GM15510 (cell line): Measurements from ENCODE around the gene KIRREL3.

ENCODE experiments used
- POLR2A ChIP-seq: IDR thresholded peaks from 3 replicates; pipeline ENCODE4 v1.6.1; 2011; ENCODE audit warnings: borderline replicate concordance; ENCODE audit not compliant: insufficient read length; ENCODE audit errors: extremely low read depth

KIRREL3 gene

GRCh38 chr11:126633330-126633729 lies 367.2 kb downstream of the KIRREL3 start:
- TF ChIP-seq POLR2A = no peak

- no peak for TF ChIP-seq POLR2A
Observed at GRCh38 chr11:126630893-126631798, 369.4 kb downstream of the KIRREL3 start.

- no peak for TF ChIP-seq POLR2A
Observed at GRCh38 chr11:126630488-126630887, 370.1 kb downstream of the KIRREL3 start.

GRCh38 chr11:126628790-126629621 lies 371.6 kb downstream of the KIRREL3 start:
- no peak for TF ChIP-seq POLR2A

- TF ChIP-seq POLR2A = no peak
Observed at GRCh38 chr11:126628450-126628789, 372.1 kb downstream of the KIRREL3 start.

- no peak for TF ChIP-seq POLR2A
Observed at GRCh38 chr11:126627421-126627820, 373.1 kb downstream of the KIRREL3 start.

GRCh38 chr11:126624506-126624905 lies 376.1 kb downstream of the KIRREL3 start:
- no peak for TF ChIP-seq POLR2A

GRCh38 chr11:126619516-126619915 lies 381.1 kb downstream of the KIRREL3 start:
- TF ChIP-seq POLR2A = no peak

- TF ChIP-seq POLR2A = no peak
Observed at GRCh38 chr11:126615845-126616244, 384.7 kb downstream of the KIRREL3 start.

GRCh38 chr11:126613272-126613671 lies 387.3 kb downstream of the KIRREL3 start:
- no peak for TF ChIP-seq POLR2A

- TF ChIP-seq POLR2A = no peak
Observed at GRCh38 chr11:126612671-126613070, 387.9 kb downstream of the KIRREL3 start.

- TF ChIP-seq POLR2A = no peak
Observed at GRCh38 chr11:126611438-126611837, 389.1 kb downstream of the KIRREL3 start.

GRCh38 chr11:126608658-126609057 lies 391.9 kb downstream of the KIRREL3 start:
- no peak for TF ChIP-seq POLR2A

- no peak for TF ChIP-seq POLR2A
Observed at GRCh38 chr11:126607776-126608541, 392.6 kb downstream of the KIRREL3 start.

GRCh38 chr11:126607374-126607773 lies 393.2 kb downstream of the KIRREL3 start:
- no peak for TF ChIP-seq POLR2A

- no peak for TF ChIP-seq POLR2A
Observed at GRCh38 chr11:126606484-126606883, 394.1 kb downstream of the KIRREL3 start.

- TF ChIP-seq POLR2A = no peak
Observed at GRCh38 chr11:126604461-126604860, 396.1 kb downstream of the KIRREL3 start.
